Measurements from ENCODE around the gene DOK3. TPM values are rescaled to one million over a fixed set of nuclear protein-coding genes. Genes with fewer than 3 reads are reported as not detected.
"Not testable (repeated sequence)": the region's sequence is repeated elsewhere in the genome, so short reads cannot be mapped to it uniquely, and the experiment has no call there.

DOK3 gene
- total RNA-seq, 1 experiment from 2014 or later, result 3.9 TPM

- no peak for DNase-seq (ENCODE audit: low read depth)
Observed at GRCh38 chr5:177535125-177535524, 25.5 kb upstream of the DOK3 start.

- not testable (repeated sequence) for DNase-seq (ENCODE audit: low read depth)
Observed at GRCh38 chr5:177534433-177534832, 24.8 kb upstream of the DOK3 start.

- no peak for DNase-seq (ENCODE audit: low read depth)
Observed at GRCh38 chr5:177531209-177531940, 21.7 kb upstream of the DOK3 start.

- DNase-seq (ENCODE audit: low read depth), result peak; percentile 0
Observed at GRCh38 chr5:177530638-177531037, 21.0 kb upstream of the DOK3 start.

- DNase-seq (ENCODE audit: low read depth), result peak; percentile 0
Observed at GRCh38 chr5:177529247-177530203, 19.9 kb upstream of the DOK3 start.

- DNase-seq (ENCODE audit: low read depth), result peak; percentile 1
Observed at GRCh38 chr5:177528631-177529030, 19.0 kb upstream of the DOK3 start.

GRCh38 chr5:177527595-177527994, 18.0 kb upstream of the DOK3 start:
- DNase-seq (ENCODE audit: low read depth), result no peak

GRCh38 chr5:177526791-177527190, 17.2 kb upstream of the DOK3 start:
- no peak for DNase-seq (ENCODE audit: low read depth)

GRCh38 chr5:177526191-177526590, 16.6 kb upstream of the DOK3 start:
- DNase-seq (ENCODE audit: low read depth), result no peak

GRCh38 chr5:177524941-177525655, 15.5 kb upstream of the DOK3 start:
- DNase-seq (ENCODE audit: low read depth), result no peak

GRCh38 chr5:177524539-177524900, 14.9 kb upstream of the DOK3 start:
- no peak for DNase-seq (ENCODE audit: low read depth)

- no peak for DNase-seq (ENCODE audit: low read depth)
Observed at GRCh38 chr5:177523711-177524538, 14.3 kb upstream of the DOK3 start.

GRCh38 chr5:177520916-177521513, 11.4 kb upstream of the DOK3 start:
- no peak for DNase-seq (ENCODE audit: low read depth)

GRCh38 chr5:177520271-177520670, 10.6 kb upstream of the DOK3 start:
- no peak for DNase-seq (ENCODE audit: low read depth)

- no peak for DNase-seq (ENCODE audit: low read depth)
Observed at GRCh38 chr5:177519463-177520235, 10.0 kb upstream of the DOK3 start.

- DNase-seq (ENCODE audit: low read depth), result peak; percentile 99
Observed at GRCh38 chr5:177516601-177517568, 7.3 kb upstream of the DOK3 start, which contains the start of gene DDX41. Gene DDX41, minus strand, starts transcription at chr5:177516961. Its CDS starts 16 bp downstream, at chr5:177516945.

- no peak for DNase-seq (ENCODE audit: low read depth)
Observed at GRCh38 chr5:177515580-177515979, 6.0 kb upstream of the DOK3 start.

- DNase-seq (ENCODE audit: low read depth), result no peak
Observed at GRCh38 chr5:177514541-177514940, 4.9 kb upstream of the DOK3 start.

GRCh38 chr5:177513500-177513899, 3.9 kb upstream of the DOK3 start:
- DNase-seq (ENCODE audit: low read depth), result no peak
